Left hindlimb (tissue), 1 donor: ENCODE data around the gene IQGAP2.

Experiments
- DNase-seq: peaks from one replicate; pipeline ENCODE4 v3.0.0-alpha.2; 2018

The IQGAP2 gene

DNA sequence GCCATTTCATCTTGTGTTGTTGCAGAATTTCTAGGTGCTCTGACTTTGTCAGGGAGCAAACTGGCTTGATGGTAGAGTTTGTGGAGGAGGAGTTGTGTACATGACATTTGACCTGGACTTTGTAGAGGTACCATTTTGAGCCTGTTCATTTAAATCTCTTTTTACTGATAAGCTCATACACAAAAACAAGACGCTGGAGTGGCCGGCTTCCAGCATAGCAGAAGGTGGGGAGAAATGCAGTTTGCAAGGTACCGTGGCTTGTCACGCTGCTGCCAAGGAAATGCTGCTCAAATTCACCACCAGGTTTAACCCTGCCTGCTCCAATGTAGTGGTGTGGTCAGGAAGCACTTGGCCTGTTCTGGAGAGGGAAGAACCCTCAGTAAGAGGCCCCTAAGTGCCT, 18.9 kb upstream of the IQGAP2 start:
- no peak for DNase-seq

DNA sequence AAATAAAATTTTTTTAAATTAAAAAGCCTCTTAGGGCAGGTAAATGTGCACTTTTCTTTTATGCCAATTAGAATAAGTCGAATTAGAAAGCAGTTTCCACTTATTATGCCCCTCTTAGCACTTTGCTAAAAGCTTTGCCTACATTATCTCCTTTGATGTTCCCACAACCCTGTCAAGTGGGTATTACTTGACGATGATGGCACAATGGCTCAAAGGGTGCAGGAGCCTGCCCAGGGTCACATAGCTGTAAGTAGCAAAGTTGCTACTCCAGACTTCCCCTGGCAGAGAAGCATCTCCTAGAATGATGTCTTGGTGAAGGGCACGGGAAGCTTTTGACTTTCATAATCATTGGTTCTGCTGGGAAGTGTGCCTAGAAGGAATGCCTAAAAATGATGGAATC, 18.4 kb upstream of the IQGAP2 start:
- DNase-seq = no peak

DNA sequence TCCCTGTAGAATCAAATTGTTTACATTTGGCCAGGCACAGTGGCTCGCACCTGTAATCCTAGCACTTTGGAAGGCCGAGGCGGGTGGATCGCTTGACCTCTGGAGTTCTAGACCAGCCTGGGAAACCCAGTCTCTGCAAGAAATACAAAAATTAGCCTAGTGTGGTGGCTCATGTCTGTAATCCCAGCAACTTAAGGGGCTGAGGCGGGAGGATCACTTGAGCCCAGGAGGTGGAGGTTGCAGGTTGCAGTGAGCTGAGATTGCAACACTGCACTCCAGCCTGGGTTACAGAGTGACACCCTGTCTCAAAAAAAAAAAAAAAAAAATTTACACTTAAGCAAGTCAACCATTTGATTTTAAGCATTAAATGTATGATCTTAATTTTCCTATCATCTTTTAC, 17.5 kb upstream of the IQGAP2 start:
- DNase-seq = no peak

DNA sequence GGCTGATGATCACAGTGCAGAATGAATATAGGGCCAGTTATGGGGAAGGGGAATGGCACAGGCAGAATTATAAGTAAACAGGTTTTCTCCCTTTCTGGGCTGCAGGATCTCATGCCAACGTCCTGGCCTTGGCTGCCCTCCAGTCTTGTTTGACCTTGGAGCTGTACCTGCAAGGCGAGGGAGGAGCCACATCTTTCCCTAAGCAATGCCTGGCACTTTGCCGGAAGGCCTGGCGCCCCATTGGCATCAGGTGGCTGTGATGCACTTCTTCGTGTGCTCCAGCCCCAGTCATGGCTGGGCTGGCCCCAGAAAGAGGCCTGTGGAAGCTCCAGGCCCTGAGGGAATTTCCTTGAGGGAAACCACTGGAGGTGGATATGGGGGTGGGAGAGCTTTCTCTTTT, 16.7 kb upstream of the IQGAP2 start:
- DNase-seq = no peak

GRCh38 chr5:76388236-76388635, 14.8 kb upstream of the IQGAP2 start:
- no peak for DNase-seq

GRCh38 chr5:76388791-76389512, 14.1 kb upstream of the IQGAP2 start:
- DNase-seq = no peak

DNA sequence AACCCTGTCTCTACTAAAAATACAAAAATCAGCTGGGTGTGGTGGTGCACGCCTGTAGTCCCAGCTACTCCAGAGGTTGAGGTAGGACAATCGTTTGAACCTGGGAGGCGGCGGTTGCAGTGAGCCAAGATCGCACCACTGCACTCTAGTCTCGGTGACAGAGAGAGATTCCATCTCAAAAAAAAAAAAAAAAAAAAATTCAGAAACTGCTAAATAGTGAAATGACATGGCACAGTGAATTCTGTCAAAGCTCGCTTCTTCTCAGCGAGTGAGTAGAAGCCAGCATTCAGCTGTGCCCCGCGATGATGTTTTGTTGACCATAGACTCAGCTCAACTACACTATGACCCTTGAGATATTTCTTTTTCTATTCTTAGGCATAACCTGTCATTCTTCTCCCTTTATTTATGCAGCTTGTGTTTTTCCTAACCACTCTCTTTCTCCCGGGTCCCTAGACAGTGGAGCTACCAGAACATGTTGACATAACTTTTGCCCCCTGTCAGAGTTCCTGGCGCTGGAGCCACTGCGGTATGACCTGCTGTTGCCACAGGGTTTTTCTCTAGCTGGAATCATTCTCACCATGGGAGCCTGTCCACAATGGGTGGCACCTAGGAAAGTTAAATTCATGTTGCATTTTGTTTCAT, 13.5 kb upstream of the IQGAP2 start:
- no peak for DNase-seq

- DNase-seq = no peak
Observed at GRCh38 chr5:76391014-76391413, 12.1 kb upstream of the IQGAP2 start.

- DNase-seq = no peak
Observed at GRCh38 chr5:76393035-76393680, 9.9 kb upstream of the IQGAP2 start.

GRCh38 chr5:76397200-76397599, 5.9 kb upstream of the IQGAP2 start:
- no peak for DNase-seq

DNA sequence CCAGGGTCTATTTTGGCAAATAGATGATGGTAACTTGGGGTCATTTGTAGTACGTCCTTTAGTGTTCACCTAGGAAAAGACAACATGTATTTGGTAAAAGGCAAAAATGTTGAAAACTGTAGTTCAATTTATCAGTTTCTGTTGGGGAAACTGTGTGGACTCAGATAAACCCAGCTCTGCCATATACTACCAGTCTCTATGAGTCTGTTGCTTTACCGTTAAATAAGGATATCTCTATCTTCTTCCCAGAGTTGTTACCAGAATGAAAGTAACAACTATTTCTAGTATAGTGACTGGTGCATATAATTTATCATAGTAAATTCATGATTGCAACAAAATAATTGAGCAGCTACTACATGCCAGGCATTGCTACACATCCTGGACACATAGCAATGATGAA, 3.8 kb upstream of the IQGAP2 start:
- DNase-seq = no peak

DNA sequence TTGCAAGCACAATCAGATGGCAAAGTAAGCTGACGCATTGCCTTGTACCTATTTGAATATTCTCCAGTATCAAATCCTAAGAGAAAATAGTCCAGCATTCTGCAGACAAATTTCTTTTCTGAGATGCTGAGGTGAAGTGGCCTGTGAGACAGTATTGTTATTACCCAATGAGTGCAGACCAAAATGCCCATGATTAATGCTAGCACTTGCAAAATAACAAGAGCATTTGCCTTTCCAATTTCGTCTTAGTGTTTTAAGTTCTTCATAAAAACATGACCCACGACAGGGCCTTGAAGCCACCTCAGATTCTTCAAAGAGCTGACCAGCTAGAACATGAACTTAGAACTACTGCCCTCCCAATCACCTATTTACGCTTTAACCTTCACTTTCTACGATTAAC, 2.6 kb upstream of the IQGAP2 start:
- DNase-seq = no peak

GRCh38 chr5:76401801-76402250, 1.3 kb upstream of the IQGAP2 start:
- no peak for DNase-seq

DNA sequence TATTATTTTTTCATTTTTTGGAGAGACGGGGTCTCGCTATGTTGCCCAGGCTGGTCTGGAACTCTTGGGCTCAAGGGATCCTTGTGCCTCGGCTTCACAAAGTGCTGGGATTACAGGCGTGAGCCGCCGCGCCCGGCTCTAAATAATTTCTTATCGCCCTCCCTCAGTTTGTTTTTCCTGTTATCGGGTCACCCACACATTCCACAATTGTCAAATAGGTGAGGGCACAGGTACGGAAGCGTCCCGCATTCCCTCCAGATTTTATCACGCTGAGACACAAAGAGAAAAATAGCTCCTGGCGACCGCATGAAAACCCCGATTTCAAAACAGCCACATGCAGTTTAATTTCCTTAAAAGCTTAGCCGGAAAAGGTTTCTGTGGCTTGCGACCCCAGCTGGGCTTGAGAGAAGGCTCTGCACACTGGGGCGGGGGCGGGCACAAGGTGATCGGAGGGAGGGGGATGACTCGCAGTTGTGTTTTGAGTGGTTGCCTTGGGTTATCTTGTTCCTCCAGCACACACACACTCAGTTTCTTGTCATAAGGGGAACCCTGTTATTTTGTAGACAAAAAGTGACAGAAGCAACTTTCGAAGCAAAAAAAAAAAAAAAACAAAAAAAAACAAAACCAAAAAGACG, 717 bp upstream of the IQGAP2 start:
- peak; percentile 63 for DNase-seq

DNA sequence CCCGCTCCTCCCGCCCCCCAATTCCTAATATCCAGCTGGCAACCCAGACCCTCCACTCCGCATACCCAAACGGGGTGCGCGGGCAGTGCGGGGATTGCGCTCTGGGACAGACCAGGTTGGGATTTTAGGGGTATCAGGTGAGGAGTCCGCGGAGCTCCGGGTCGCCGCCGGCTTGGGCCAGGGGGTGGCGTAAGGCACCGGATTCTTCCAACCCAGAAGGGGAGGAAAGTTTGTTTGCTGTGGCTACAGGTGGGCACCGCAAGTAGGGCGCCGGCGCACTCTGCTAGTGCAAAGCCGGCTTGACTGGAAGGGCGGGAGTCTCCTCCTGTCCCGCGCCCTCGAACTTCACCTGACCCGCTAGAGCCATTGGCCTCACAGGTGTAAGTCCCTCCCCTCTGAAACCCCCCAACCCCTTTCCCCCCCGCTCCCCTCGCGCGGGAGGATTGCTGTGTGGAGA, 709 bp downstream of the IQGAP2 start:
- peak; percentile 57 for DNase-seq

GRCh38 chr5:76404223-76405211, 1.4 kb downstream of the IQGAP2 start:
- no peak for DNase-seq

DNA sequence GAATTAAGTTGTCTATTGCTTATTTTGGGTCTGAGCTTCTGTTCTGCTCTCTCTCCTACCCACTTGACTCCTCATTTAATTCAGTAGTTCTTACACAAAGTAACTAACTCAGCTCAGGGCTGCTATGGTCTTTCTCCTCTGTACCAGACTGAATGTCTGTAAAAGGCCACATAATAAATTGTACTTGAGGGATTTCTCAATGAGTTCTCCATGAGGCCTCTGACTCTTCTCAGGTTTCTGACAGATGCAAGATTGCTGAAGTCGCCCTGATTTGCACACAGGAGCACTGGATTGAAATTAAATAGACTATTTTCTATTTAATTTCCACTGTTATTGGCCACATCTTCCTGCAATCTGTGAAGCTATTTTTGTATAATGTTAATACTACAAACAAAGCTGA, 2.9 kb downstream of the IQGAP2 start:
- no peak for DNase-seq

DNA sequence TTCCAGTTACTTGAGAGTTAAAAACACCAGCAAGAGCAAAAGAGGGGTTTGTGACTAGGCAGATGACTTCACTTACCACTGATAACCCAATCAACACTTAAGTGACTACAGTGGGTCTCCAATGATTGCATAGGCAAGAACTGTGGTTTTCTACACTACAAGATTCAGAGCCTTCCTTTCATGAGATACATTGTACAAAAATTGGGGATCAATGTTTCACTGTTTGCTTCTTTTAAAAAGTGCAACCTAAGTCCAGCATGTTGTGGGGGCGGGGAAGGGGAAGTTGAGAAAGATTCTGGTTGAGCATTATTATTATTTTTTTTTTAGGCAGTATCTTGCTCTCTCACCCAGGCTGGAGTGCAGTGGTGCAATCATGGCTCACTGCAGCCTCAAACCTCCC, 3.6 kb downstream of the IQGAP2 start:
- no peak for DNase-seq

GRCh38 chr5:76408104-76408654, 5.1 kb downstream of the IQGAP2 start:
- no peak for DNase-seq

DNA sequence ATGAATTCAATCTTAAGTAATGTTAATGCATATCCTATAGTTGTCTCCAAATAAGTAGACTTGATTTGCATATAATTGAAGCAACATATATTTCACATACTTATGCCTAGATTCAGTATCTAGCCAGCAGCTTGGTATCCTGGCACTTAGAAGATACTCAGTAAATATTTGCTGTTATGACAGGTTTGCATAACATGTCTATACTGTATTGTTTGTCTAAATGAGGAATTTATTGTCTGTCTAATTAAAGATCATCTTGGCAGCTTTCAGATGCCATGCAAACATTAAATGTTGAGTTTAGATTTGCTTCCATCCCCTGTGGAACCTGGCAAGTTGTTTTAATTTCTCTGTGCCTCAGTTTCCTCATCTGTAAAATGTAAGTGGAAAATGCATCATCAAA, 9.4 kb downstream of the IQGAP2 start:
- no peak for DNase-seq

DNA sequence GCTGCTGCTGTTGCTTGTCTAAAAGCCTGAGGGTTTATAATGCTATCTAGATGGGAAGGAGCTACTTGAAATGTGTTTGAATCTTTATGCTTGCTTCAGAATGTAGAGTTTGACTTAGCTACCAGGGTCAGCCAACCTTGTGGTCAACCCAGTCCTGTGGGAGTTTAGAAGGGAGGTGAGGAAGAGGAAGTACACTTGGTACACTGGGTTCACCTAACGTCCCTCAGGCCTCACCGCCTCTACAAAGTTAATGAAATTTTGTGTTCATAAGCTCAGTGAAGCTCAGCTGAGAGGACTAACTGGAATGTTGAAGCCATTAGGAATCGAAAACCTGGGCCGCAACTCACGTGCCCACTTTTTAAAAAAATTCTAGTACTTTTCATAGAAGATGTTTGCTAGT, 10.7 kb downstream of the IQGAP2 start:
- no peak for DNase-seq

DNA sequence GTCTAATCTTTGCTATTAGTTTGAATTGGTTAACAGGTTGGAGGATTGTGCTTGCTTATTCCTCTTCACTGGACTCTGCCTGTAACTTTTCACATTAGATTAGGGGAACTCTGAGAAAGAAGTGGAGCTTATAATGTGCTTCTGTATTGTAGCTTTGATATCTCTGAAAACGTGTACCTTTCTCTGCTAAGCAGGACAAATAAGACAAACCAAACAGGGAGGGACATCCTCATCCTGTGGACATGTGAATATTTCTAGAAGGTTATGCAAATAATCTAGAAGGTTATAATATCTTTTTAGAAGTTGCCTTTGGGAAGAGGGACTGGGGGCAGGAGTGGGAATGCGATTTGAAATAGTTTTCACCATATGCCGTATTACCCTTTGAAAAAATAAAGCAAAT, 11.7 kb downstream of the IQGAP2 start:
- no peak for DNase-seq
